HEK293 (cell line): ENCODE results near the gene PTGIR.

ENCODE experiments used
- CTCF ChIA-PET: fragments of 350-600 bp; formaldehyde crosslinking; extraction: SDS; loops from one replicate; lab custom pipeline; 2021; ENCODE audit warnings: antibody characterized with exemption; lab: Yijun Ruan, JAX
- POLR2A ChIA-PET: fragments of 300-600 bp; formaldehyde crosslinking; extraction: SDS; loops from one replicate; lab custom pipeline; 2020; ENCODE audit warnings: antibody characterized with exemption, inconsistent platforms; lab: Yijun Ruan, JAX
- H3K27ac ChIP-seq: fragments of 200-500 bp; sonication (Bioruptor generic); 2 replicates; pipeline ENCODE4 v1.5.1; 2014; ENCODE audit warnings: low read depth, low read length, control low read depth, inconsistent platforms; ENCODE audit errors: extremely low read depth
- H3K36me3 ChIP-seq, 2 experiments: fragments of 200-500 bp in 1 of 2; sonication (Bioruptor generic) in 1 of 2; 1 replicate in 1 of 2; 2 replicates in 1 of 2; pipeline ENCODE4 v1.5.1; 2014 to 2017; ENCODE audit warnings: inconsistent platforms in 2 of 2, low read length in 2 of 2; ENCODE audit not compliant: control insufficient read depth in 2 of 2, insufficient read depth in 1 of 2
- H3K4me1 ChIP-seq: fragments of 200-500 bp; sonication (Bioruptor generic); 2 replicates; pipeline ENCODE4 v1.5.1; 2014; ENCODE audit warnings: mild to moderate bottlenecking, low read length, inconsistent platforms; ENCODE audit not compliant: control insufficient read depth, insufficient read depth
- H3K4me3 ChIP-seq: 2 replicates; pipeline ENCODE4 v1.5.1; 2011; ENCODE audit warnings: low read depth, mild to moderate bottlenecking, control low read depth, low read length, moderate library complexity
- H3K9me3 ChIP-seq: fragments of 200-500 bp; sonication (Bioruptor generic); 2 replicates; pipeline ENCODE4 v1.5.1; 2014; ENCODE audit warnings: low read depth, low read length, inconsistent platforms; ENCODE audit not compliant: control insufficient read depth, insufficient read depth
- BCL6B ChIP-seq: fragments of 450-650 bp; formaldehyde crosslinking; IDR thresholded peaks from 2 replicates; pipeline ENCODE4 v1.5.1; 2017; ENCODE audit warnings: missing biosample characterization, missing genetic modification characterization
- GLIS1 ChIP-seq: fragments of 450-650 bp; formaldehyde crosslinking; IDR thresholded peaks from 2 replicates; pipeline ENCODE4 v1.5.1; 2016; ENCODE audit warnings: missing biosample characterization, missing genetic modification characterization
- IKZF3 ChIP-seq: fragments of 450-650 bp; IDR thresholded peaks from 2 replicates; pipeline ENCODE4 v1.5.0; 2018; ENCODE audit warnings: missing biosample characterization, mild to moderate bottlenecking, missing genetic modification characterization, moderate library complexity
- KLF7 ChIP-seq: fragments of 450-650 bp; formaldehyde crosslinking; IDR thresholded peaks from 2 replicates; pipeline ENCODE4 v1.5.1; 2016; ENCODE audit warnings: missing biosample characterization, missing genetic modification characterization, borderline replicate concordance
- SCRT1 ChIP-seq: fragments of 450-650 bp; formaldehyde crosslinking; IDR thresholded peaks from 2 replicates; pipeline ENCODE4 v1.5.1; 2016; ENCODE audit warnings: missing biosample characterization, missing genetic modification characterization, borderline replicate concordance
- SETDB1 ChIP-seq: IDR thresholded peaks from one replicate; pipeline ENCODE4 v1.6.1; 2017; ENCODE audit warnings: mild to moderate bottlenecking, low read length, moderate library complexity, mixed read lengths; ENCODE audit not compliant: insufficient read length
- ZBTB10 ChIP-seq: fragments of 450-650 bp; formaldehyde crosslinking; IDR thresholded peaks from 2 replicates; pipeline ENCODE4 v1.5.1; 2016; ENCODE audit warnings: missing biosample characterization, missing genetic modification characterization
- ZBTB6 ChIP-seq: fragments of 450-650 bp; formaldehyde crosslinking; IDR thresholded peaks from 2 replicates; pipeline ENCODE4 v1.5.1; 2017; ENCODE audit warnings: missing biosample characterization, missing genetic modification characterization
- ZEB2 ChIP-seq: fragments of 450-650 bp; formaldehyde crosslinking; IDR thresholded peaks from 2 replicates; pipeline ENCODE4 v1.5.1; 2016; ENCODE audit warnings: missing biosample characterization, missing genetic modification characterization
- ZFP37 ChIP-seq: fragments of 450-650 bp; formaldehyde crosslinking; IDR thresholded peaks from 2 replicates; pipeline ENCODE4 v1.5.1; 2016; ENCODE audit warnings: missing biosample characterization, missing genetic modification characterization
- ZNF202 ChIP-seq: fragments of 450-650 bp; formaldehyde crosslinking; IDR thresholded peaks from 2 replicates; pipeline ENCODE4 v1.5.1; 2016; ENCODE audit warnings: missing biosample characterization, missing genetic modification characterization, borderline replicate concordance
- ZNF239 ChIP-seq: fragments of 450-650 bp; formaldehyde crosslinking; IDR thresholded peaks from 2 replicates; pipeline ENCODE4 v1.5.1; 2016; ENCODE audit warnings: missing biosample characterization, missing genetic modification characterization
- ZNF24 ChIP-seq: fragments of 450-650 bp; formaldehyde crosslinking; IDR thresholded peaks from 2 replicates; pipeline ENCODE4 v1.5.1; 2016; ENCODE audit warnings: missing biosample characterization, missing genetic modification characterization
- ZNF292 ChIP-seq: fragments of 450-650 bp; formaldehyde crosslinking; IDR thresholded peaks from 2 replicates; pipeline ENCODE4 v1.5.1; 2016; ENCODE audit warnings: low read depth, missing biosample characterization, missing genetic modification characterization, borderline replicate concordance
- ZNF521 ChIP-seq: fragments of 450-650 bp; formaldehyde crosslinking; IDR thresholded peaks from 2 replicates; pipeline ENCODE4 v1.5.1; 2017; ENCODE audit warnings: missing biosample characterization, mild to moderate bottlenecking, missing genetic modification characterization
- ZNF596 ChIP-seq: fragments of 450-650 bp; IDR thresholded peaks from 2 replicates; pipeline ENCODE4 v1.5.0; 2018; ENCODE audit warnings: missing biosample characterization, mild to moderate bottlenecking, missing genetic modification characterization, moderate library complexity
- ZNF600 ChIP-seq: fragments of 450-650 bp; formaldehyde crosslinking; IDR thresholded peaks from 2 replicates; pipeline ENCODE4 v1.5.1; 2016; ENCODE audit warnings: missing biosample characterization, missing genetic modification characterization
- ZNF610 ChIP-seq: fragments of 450-650 bp; formaldehyde crosslinking; IDR thresholded peaks from 2 replicates; pipeline ENCODE4 v1.5.1; 2016; ENCODE audit warnings: missing biosample characterization, missing genetic modification characterization, borderline replicate concordance
- ZNF624 ChIP-seq: fragments of 450-650 bp; formaldehyde crosslinking; IDR thresholded peaks from 2 replicates; pipeline ENCODE4 v1.5.1; 2017; ENCODE audit warnings: missing biosample characterization, missing genetic modification characterization
- ZNF792 ChIP-seq: fragments of 450-650 bp; formaldehyde crosslinking; IDR thresholded peaks from 2 replicates; pipeline ENCODE4 v1.5.1; 2016; ENCODE audit warnings: missing biosample characterization, missing genetic modification characterization
- ZSCAN23 ChIP-seq: fragments of 450-650 bp; formaldehyde crosslinking; IDR thresholded peaks from 2 replicates; pipeline ENCODE4 v1.5.1; 2016; ENCODE audit warnings: missing biosample characterization, missing genetic modification characterization
- ZSCAN30 ChIP-seq: fragments of 450-650 bp; IDR thresholded peaks from 2 replicates; pipeline ENCODE4 v1.5.1; 2018; ENCODE audit warnings: missing biosample characterization, mild to moderate bottlenecking, missing genetic modification characterization, moderate library complexity
- TF ChIP-seq, protein P1 (sequence below): fragments of 450-650 bp; formaldehyde crosslinking; IDR thresholded peaks from 2 replicates; pipeline ENCODE4 v1.5.1; 2016; ENCODE audit warnings: missing biosample characterization, missing genetic modification characterization

Gene PTGIR

GRCh38 chr19:46616631-46617322 is 8.1 kb downstream of the PTGIR start (continued):
- TF ChIP-seq, protein P1, sequence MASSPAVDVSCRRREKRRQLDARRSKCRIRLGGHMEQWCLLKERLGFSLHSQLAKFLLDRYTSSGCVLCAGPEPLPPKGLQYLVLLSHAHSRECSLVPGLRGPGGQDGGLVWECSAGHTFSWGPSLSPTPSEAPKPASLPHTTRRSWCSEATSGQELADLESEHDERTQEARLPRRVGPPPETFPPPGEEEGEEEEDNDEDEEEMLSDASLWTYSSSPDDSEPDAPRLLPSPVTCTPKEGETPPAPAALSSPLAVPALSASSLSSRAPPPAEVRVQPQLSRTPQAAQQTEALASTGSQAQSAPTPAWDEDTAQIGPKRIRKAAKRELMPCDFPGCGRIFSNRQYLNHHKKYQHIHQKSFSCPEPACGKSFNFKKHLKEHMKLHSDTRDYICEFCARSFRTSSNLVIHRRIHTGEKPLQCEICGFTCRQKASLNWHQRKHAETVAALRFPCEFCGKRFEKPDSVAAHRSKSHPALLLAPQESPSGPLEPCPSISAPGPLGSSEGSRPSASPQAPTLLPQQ, result 0 out of 2 replicates have a peak, but pooled peaks have one; percentile 28
- no peak for TF ChIP-seq ZFP37 (tag by site-specific recombination)
- TF ChIP-seq ZNF202, result no peak
- TF ChIP-seq ZNF24, result no peak
- no peak for TF ChIP-seq ZEB2
- peak; percentile 82 for TF ChIP-seq IKZF3
- TF ChIP-seq ZSCAN30 (tag by site-specific recombination), result peak; percentile 62; the same call in 1 of the 2 replicates
- peak; percentile 77 for TF ChIP-seq SCRT1 (tag by site-specific recombination)
- TF ChIP-seq GLIS1 (tag by site-specific recombination), result peak; percentile 55
- TF ChIP-seq ZBTB6 (tag by site-specific recombination), result peak; percentile 99

GRCh38 chr19:46615966-46616365 is 8.9 kb downstream of the PTGIR start:
- POLR2A ChIA-PET, result no interaction called here
- TF ChIP-seq ZNF521 (tag by site-specific recombination) (no peak), ZNF624 (no peak), ZBTB10 (tag by site-specific recombination) (no peak)
- TF ChIP-seq, all 188 proteins: peak for 0
- H3K4me3 ChIP-seq, result no peak overlapping the region
- H3K9me3 ChIP-seq, result no peaks in the 10 kb centered on the region
- peaks cover 0 to 3% of the 10 kb centered on the region in 2 experiments; a peak in 1 of 3 replicates for H3K36me3 ChIP-seq
- H3K4me1 ChIP-seq, result no peaks in the 10 kb centered on the region
- CTCF ChIA-PET, result interaction anchor here (0.6 to 14.6 kb wide), 10 partner anchors 9 to 195 kb away, joined by 3 to 327 read pairs (median 14); partner anchors contain the start of genes CALM3 and DACT3
- H3K27ac ChIP-seq, result no peak overlapping the region

DNA sequence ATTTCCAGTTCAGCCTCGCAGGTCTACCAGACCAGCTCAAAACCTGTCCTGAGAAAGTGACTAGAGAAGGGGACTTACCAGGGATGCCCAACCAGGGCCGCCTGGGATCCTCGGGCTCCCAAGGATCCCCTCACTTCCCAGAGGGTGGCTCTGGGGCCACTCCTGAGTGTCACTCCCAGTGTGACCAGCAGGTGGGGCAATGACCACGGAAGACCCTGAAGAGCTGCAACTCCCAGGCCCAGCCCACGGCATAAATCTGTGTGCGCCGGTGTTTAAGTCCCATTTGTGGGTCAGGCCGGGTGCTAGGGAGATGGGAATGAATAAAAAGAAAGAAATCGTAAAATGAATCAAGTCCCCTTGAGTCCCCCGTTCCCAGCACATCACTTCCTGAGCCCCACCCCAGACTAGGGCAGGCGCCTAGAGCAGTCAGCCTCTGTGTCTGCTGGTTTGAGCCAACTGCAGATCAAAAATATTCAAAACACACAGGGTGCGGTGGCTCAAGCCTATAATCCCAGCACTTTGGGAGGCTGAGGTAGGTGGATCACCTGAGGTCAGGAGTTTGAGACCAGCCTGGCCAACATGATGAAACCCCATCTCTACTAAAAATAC is 10.7 kb downstream of the PTGIR start:
- no peaks in the 10 kb centered on the region for H3K9me3 ChIP-seq
- no peaks in the 10 kb centered on the region for H3K4me1 ChIP-seq
- H3K4me3 ChIP-seq, result no peak overlapping the region
- no peak overlapping the region for H3K27ac ChIP-seq
- peaks cover 13 to 16% of the 10 kb centered on the region in 2 experiments; a peak in 2 of 3 replicates for H3K36me3 ChIP-seq
- ChIA-PET CTCF (interaction anchor here (0.6 to 14.6 kb wide), 44 partner anchors 9 to 1200 kb away, joined by 3 to 327 read pairs (median 5); partner anchors contain the start of genes CALM3 and DACT3), POLR2A (interaction anchor here (0.6 to 1.7 kb wide), 4 partner anchors 12 to 47 kb away, joined by 4 to 10 read pairs (median 6); partner anchors contain the start of genes CALM3 and DACT3)
- TF ChIP-seq ZNF239 (tag by site-specific recombination), result no peak
- no peak for TF ChIP-seq ZSCAN23
- no peak for TF ChIP-seq ZNF610 (tag by site-specific recombination)
- no peak for TF ChIP-seq ZNF596 (tag by site-specific recombination)
- TF ChIP-seq SETDB1, result no peak
- TF ChIP-seq ZNF292 (tag by site-specific recombination), result no peak
- no peak for TF ChIP-seq KLF7
- TF ChIP-seq IKZF3, result peak; percentile 76
- no peak for TF ChIP-seq ZBTB10 (tag by site-specific recombination)
- TF ChIP-seq ZNF792 (tag by site-specific recombination), result no peak
- no peak for TF ChIP-seq ZNF600 (tag by site-specific recombination)
- no peak for TF ChIP-seq BCL6B (tag by site-specific recombination)
